Measurements from ENCODE around the gene PPARD.

GRCh38 chr6:35359346-35359743 is 17.0 kb downstream of the PPARD start:
- TF ChIP-seq, protein P1, sequence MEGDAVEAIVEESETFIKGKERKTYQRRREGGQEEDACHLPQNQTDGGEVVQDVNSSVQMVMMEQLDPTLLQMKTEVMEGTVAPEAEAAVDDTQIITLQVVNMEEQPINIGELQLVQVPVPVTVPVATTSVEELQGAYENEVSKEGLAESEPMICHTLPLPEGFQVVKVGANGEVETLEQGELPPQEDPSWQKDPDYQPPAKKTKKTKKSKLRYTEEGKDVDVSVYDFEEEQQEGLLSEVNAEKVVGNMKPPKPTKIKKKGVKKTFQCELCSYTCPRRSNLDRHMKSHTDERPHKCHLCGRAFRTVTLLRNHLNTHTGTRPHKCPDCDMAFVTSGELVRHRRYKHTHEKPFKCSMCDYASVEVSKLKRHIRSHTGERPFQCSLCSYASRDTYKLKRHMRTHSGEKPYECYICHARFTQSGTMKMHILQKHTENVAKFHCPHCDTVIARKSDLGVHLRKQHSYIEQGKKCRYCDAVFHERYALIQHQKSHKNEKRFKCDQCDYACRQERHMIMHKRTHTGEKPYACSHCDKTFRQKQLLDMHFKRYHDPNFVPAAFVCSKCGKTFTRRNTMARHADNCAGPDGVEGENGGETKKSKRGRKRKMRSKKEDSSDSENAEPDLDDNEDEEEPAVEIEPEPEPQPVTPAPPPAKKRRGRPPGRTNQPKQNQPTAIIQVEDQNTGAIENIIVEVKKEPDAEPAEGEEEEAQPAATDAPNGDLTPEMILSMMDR (IDR thresholded peaks at IDR 0.05), result no peak
- no peak for TF ChIP-seq POLR2A (IDR thresholded peaks at IDR 0.05)
